Fibroblast of pulmonary artery (primary cell): ENCODE measurements around the gene ABT1.

Source experiments
- DNase-seq: peaks from one replicate; pipeline ENCODE4 v3.0.0-alpha.2; 2010; ENCODE audit warnings: low read depth
- H3K4me3 ChIP-seq: replicated peaks from 2 replicates; pipeline ENCODE4 v1.5.1; 2011; ENCODE audit warnings: low read depth, mild to moderate bottlenecking, control low read depth, low read length, moderate library complexity
- TF ChIP-seq, protein P1 (sequence below): IDR thresholded peaks from 2 replicates; pipeline ENCODE4 v1.5.1; 2011; ENCODE audit warnings: mild to moderate bottlenecking, control low read depth, low read length, inconsistent platforms; ENCODE audit errors: missing control alignments

The ABT1 gene

DNA sequence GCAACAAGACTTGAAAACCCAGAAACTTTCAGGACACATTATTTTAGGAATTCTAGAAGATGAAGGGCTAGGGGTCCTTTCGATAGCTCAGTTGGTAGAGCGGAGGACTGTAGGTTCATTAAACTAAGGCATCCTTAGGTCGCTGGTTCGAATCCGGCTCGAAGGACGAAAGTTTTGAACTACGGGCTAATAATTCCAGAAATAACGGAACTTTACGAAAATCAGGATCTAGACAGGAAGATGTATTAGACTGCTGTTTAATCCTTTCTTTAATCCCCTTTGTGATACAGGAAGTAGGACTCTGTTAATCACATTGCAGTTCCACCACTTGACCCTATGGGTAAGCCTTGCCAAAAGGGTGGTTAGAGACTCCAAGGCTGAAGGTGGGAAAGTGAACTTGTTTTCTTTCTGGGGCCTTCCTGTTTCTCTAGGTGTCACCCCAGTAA lies 21.2 kb upstream of the ABT1 start:
- no peak for DNase-seq
- H3K4me3 ChIP-seq: no peak overlapping the region
- TF ChIP-seq, protein P1, sequence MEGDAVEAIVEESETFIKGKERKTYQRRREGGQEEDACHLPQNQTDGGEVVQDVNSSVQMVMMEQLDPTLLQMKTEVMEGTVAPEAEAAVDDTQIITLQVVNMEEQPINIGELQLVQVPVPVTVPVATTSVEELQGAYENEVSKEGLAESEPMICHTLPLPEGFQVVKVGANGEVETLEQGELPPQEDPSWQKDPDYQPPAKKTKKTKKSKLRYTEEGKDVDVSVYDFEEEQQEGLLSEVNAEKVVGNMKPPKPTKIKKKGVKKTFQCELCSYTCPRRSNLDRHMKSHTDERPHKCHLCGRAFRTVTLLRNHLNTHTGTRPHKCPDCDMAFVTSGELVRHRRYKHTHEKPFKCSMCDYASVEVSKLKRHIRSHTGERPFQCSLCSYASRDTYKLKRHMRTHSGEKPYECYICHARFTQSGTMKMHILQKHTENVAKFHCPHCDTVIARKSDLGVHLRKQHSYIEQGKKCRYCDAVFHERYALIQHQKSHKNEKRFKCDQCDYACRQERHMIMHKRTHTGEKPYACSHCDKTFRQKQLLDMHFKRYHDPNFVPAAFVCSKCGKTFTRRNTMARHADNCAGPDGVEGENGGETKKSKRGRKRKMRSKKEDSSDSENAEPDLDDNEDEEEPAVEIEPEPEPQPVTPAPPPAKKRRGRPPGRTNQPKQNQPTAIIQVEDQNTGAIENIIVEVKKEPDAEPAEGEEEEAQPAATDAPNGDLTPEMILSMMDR: no peak

DNA sequence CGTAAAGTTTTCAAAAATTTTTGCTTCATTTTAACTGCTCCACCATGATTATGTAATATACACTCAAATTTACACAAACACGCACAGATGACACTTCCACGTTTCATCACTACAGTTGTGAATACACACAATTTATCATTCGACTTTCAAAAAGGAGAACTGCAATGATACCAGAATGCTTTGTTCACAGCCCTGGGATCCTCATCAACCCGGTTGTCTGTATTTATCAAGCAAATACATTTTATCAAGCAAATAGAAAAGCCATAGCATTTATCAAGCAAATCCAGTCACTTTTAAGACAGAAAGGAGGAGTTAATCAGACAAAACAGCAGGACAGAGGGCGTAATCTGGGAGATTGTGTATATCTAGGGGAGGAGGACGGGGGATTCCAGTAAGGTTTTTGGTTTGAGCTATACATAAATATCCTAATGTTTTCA lies 20.3 kb upstream of the ABT1 start:
- TF ChIP-seq, protein P1: no peak
- DNase-seq: no peak

DNA sequence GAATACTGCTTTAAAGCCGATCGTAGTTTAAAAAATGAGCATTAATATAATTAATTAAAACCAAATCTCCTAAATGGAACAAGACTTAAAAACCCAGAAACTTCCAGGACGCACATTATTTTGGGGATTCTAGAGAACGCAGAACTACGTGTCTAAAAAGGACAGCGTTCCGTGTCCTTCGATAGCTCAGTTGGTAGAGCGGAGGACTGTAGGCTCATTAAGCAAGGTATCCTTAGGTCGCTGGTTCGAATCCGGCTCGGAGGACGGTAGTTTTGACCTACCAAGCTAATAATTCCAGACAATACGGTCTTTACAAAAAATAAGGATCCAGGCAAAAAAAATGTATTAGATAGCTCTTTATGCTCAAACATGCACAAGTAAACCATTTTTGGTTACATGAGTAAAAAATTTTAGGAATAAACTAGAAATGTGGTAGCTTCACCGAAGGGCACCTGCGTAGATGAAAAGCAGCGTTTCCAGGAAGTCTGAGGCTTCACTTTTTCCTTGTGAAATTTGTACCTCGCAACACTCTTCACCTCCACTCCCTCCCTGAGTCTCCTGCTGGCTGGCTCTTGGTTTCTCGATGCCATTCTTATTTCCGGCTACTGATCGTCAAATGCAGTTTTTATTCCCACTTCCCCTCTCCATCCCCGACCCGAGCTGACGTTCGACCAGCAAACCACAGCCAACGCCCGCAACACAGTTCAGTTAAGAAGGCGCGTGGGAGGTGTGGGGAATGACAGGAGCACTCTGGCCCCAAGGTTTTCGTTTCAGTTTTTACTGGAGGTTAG lies 19.6 kb upstream of the ABT1 start:
- peak overlapping the region; percentile 63 for H3K4me3 ChIP-seq
- DNase-seq: peak; percentile 80
- TF ChIP-seq, protein P1: no peak

More for the DNA sequence above, 20.3 kb upstream of the ABT1 start:
- peak overlapping the region; percentile 63 for H3K4me3 ChIP-seq

DNA sequence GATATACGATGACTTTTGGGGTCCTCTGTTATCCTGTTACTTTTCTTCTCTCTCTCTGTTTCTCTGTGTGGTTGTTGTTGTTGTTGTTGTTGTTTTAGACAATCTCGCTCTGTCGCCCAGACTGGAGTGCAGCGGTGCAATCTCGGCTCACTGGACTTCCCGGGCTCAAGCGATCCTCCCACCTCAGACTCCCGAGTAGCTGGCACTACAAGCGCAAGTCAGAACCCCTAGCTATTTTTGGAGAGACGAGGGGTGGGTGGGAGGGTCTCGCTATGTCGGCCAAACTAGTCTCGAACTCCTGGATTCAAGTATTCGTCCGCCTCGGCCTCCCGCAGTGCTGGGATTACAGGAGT lies 19.1 kb upstream of the ABT1 start:
- TF ChIP-seq, protein P1: no peak
- peak overlapping the region; percentile 63 for H3K4me3 ChIP-seq
- no peak for DNase-seq

DNA sequence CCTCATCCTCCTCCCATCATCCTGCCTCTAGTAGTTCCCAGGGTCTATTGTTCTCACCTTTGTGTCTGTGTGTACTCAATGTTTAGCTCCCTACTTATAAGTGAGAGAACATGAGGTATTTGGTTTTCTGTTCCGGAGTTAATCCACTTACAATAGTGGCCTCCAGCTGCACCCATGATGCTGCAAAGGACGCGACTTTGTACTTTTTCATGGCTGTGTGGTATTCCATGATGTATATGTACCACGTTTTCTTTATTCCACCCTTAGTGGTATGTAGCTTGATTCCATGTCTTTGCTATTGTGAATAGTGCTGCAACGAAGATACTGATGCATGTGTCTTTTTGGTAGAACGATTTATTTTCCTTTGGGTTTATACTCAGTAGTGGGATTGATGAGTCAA lies 18.5 kb upstream of the ABT1 start:
- DNase-seq: no peak
- TF ChIP-seq, protein P1: no peak
- no peak overlapping the region for H3K4me3 ChIP-seq

DNA sequence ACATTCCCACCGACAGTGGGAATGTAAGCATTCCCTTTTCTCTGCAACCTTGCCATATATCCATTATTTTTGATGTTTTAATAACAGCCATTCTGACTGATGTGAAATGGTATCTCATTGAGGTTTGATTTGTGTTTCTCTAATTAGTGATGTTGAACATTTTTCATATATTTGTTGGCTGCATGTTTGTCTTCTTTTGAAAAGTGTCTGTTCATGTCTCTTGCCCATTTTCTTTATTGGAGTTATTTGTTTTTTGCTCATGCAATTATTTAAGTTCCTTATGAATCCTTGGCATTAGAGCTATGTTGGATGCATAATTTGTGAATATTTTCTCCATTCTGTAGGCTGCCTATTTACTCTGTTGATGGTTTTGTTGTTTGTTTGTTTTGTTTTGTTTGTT lies 18.0 kb upstream of the ABT1 start:
- H3K4me3 ChIP-seq: no peak overlapping the region
- DNase-seq: no peak
- TF ChIP-seq, protein P1: no peak
